ENCODE results near the gene MYH6. TPM values are rescaled to one million over a fixed set of nuclear protein-coding genes. Genes with fewer than 3 reads are reported as not detected.

MYH6 gene
- total RNA-seq, 1 experiment from 2014 or later: 0.07 TPM

DNA sequence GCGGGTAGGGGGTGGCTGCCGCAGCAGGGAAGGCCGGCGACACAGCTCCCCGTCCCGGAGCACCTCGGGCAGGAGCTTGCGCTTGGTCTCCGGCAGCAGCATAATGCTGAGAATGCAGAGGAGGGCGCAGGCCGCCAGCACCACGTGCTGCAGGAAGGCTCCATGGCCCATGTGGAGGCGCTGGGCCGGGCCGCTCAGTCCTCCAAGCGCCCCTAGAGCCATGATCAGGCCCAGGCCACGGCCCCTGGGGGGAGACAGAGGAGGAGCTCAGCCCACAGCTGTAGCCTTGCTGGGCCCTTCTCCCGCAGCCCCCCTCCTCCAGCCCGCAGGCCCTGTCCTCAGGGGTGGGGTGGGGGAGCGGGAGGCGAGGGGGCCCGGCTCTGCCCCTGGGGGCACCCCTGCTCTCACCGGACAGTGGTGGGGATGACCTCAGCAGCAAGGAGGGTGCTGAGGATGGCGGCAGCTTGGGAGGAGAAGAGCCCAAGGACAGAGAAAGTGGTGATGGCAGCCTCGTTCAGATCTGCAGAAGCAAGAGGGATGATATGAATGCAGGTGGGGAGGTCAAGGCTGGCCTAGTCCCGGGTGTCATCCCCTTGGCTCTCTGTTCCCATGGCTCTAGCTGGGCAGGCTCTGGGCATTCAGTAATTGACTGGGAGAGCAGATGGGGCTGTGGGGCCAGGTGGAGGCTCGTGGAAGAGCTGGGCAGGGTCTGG, 61.2 kb downstream of the MYH6 start:
- H3K4me2 ChIP-seq (ENCODE audit: insufficient read depth, insufficient read length, low read length): no peak overlapping the region
- H2BK120ac ChIP-seq (ENCODE audit: low read depth, low read length, poor library complexity, severe bottlenecking): no peak overlapping the region
- H3K4ac ChIP-seq (ENCODE audit: low read depth, low read length): no peak overlapping the region
- H3K56ac ChIP-seq (ENCODE audit: insufficient read length, low read depth, low read length): no peak overlapping the region
- H3K4me3 Mint-ChIP-seq: no peak overlapping the region
- H3K9me3 ChIP-seq (ENCODE audit: control insufficient read depth, low read depth, low read length): no peaks in the 10 kb centered on the region
- no peaks in the 10 kb centered on the region for H3K79me1 ChIP-seq (ENCODE audit: insufficient read depth, low read depth, low read length, poor library complexity, severe bottlenecking)
- no CpG with 5 or more reads among the region's 27 CpGs for WGBS (ENCODE audit: extremely low coverage, insufficient read length, low lambda C conversion rate)
- H2AFZ ChIP-seq (ENCODE audit: low read length): no peak overlapping the region
- H3T11ph ChIP-seq (ENCODE audit: low read length): no peak overlapping the region
- H2BK12ac ChIP-seq (ENCODE audit: insufficient read length, low read depth, low read length): no peak overlapping the region
- no peak overlapping the region for H4K5ac ChIP-seq (ENCODE audit: insufficient read length, low read depth, low read length)
- H3K18ac ChIP-seq (ENCODE audit: insufficient read length, low read depth, low read length): no peak overlapping the region
- no peaks in the 10 kb centered on the region for H4K20me1 ChIP-seq (ENCODE audit: control insufficient read depth, insufficient read depth, insufficient read length)
- peaks cover under 1 to 4% of the 10 kb centered on the region in 2 experiments; a peak in 3 of 5 replicates for H3K9me3 Mint-ChIP-seq
- no peak overlapping the region for H4K8ac ChIP-seq (replicated peaks; ENCODE audit: insufficient read length, low read depth, low read length)
- no peak overlapping the region for H2BK20ac ChIP-seq (ENCODE audit: low read depth, low read length, poor library complexity, severe bottlenecking)
- no peak overlapping the region for H2AK5ac ChIP-seq (ENCODE audit: insufficient read length, low read length)
- peaks cover 3% of the 10 kb centered on the region for H3K23me2 ChIP-seq (ENCODE audit: insufficient read length, low read depth, low read length, poor library complexity, severe bottlenecking)
- H3K4me1 ChIP-seq (ENCODE audit: insufficient read depth, low read length): no peaks in the 10 kb centered on the region; the same call in 1 of the 2 replicates
- H2BK15ac ChIP-seq (ENCODE audit: low read depth, low read length): no peak overlapping the region
- H3K27me3 ChIP-seq (ENCODE audit: insufficient read depth, low read length): no peaks in the 10 kb centered on the region
- H3K27ac Mint-ChIP-seq: no peak overlapping the region; a peak in 1 of 7 replicates
- peak; percentile 56 for DNase-seq
- TF ChIP-seq, protein P1, sequence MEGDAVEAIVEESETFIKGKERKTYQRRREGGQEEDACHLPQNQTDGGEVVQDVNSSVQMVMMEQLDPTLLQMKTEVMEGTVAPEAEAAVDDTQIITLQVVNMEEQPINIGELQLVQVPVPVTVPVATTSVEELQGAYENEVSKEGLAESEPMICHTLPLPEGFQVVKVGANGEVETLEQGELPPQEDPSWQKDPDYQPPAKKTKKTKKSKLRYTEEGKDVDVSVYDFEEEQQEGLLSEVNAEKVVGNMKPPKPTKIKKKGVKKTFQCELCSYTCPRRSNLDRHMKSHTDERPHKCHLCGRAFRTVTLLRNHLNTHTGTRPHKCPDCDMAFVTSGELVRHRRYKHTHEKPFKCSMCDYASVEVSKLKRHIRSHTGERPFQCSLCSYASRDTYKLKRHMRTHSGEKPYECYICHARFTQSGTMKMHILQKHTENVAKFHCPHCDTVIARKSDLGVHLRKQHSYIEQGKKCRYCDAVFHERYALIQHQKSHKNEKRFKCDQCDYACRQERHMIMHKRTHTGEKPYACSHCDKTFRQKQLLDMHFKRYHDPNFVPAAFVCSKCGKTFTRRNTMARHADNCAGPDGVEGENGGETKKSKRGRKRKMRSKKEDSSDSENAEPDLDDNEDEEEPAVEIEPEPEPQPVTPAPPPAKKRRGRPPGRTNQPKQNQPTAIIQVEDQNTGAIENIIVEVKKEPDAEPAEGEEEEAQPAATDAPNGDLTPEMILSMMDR (conservative IDR thresholded peaks at IDR 0.05): no peak
- H3K14ac ChIP-seq (ENCODE audit: insufficient read depth, low read length): no peak overlapping the region
- peaks cover 24 to 25% of the 10 kb centered on the region in 2 experiments for H3K4me1 Mint-ChIP-seq
- no peak overlapping the region for H3K23ac ChIP-seq (ENCODE audit: insufficient read length, low read depth, low read length)
- H3K79me2 ChIP-seq (ENCODE audit: insufficient read depth, low read length): no peaks in the 10 kb centered on the region
- H3K27me3 Mint-ChIP-seq (ENCODE audit: low read depth): peaks cover 16% of the 10 kb centered on the region
- peaks cover 16 to 26% (median 22%) of the 10 kb centered on the region in 3 experiments for H3K36me3 Mint-ChIP-seq (ENCODE audit: insufficient read depth in 1 of 3, low read depth in 3 of 3)
- no peak overlapping the region for H3K9ac ChIP-seq (ENCODE audit: extremely low read depth, insufficient read length, low read length)
- no peak overlapping the region for H2BK5ac ChIP-seq (ENCODE audit: insufficient read length, low read length)
- H4K91ac ChIP-seq (ENCODE audit: insufficient read length, low read depth, low read length): no peak overlapping the region
- H3K27ac ChIP-seq (ENCODE audit: insufficient read length, low read depth, low read length): no peak overlapping the region
